Neural cell (in vitro differentiated cells): ENCODE measurements around the gene RPLP2. TPM values are rescaled to one million over a fixed set of nuclear protein-coding genes. Genes with fewer than 3 reads are reported as not detected.

ENCODE experiments used
- H2AFZ ChIP-seq: fragments of 200-600, 300-800 bp; sonication (generic), shearing (Covaris generic); 2 replicates; pipeline ENCODE4 v1.6.0; 2014; ENCODE audit warnings: low read depth, mild to moderate bottlenecking, antibody characterized with exemption, low read length, moderate library complexity
- H3F3A ChIP-seq: fragments of 200-600 bp; shearing (Covaris generic); 2 replicates; pipeline ENCODE4 v1.6.1; 2016; ENCODE audit warnings: mild to moderate bottlenecking, moderate library complexity, mixed read lengths, antibody characterized with exemption, low read length; ENCODE audit not compliant: insufficient read depth, poor library complexity, severe bottlenecking
- H3K27ac ChIP-seq: fragments of 200-600, 300-800 bp; sonication (generic), shearing (Covaris generic); 2 replicates; pipeline ENCODE4 v1.5.1; 2014; ENCODE audit warnings: mild to moderate bottlenecking, low read length, moderate library complexity
- H3K27me3 ChIP-seq: fragments of 300-800, 200-600 bp; sonication (generic), shearing (Covaris generic); 2 replicates; pipeline ENCODE4 v1.6.0; 2014; ENCODE audit warnings: mild to moderate bottlenecking, low read depth, low read length, moderate library complexity; ENCODE audit not compliant: insufficient read depth
- H3K36me3 ChIP-seq: fragments of 300-800, 200-600 bp; sonication (generic), shearing (Covaris generic); 2 replicates; pipeline ENCODE4 v1.5.1; 2014; ENCODE audit warnings: mild to moderate bottlenecking, antibody characterized with exemption, low read length, moderate library complexity; ENCODE audit not compliant: insufficient read depth
- H3K4me2 ChIP-seq: fragments of 300-800, 200-600 bp; sonication (generic), shearing (Covaris generic); 2 replicates; pipeline ENCODE4 v1.6.0; 2014; ENCODE audit warnings: mild to moderate bottlenecking, low read length
- H3K4me3 ChIP-seq: fragments of 300-800, 200-600 bp; sonication (generic), shearing (Covaris generic); 2 replicates; pipeline ENCODE4 v1.5.1; 2014; ENCODE audit warnings: mild to moderate bottlenecking, low read length, moderate library complexity
- H3K79me2 ChIP-seq: fragments of 200-600 bp; shearing (Covaris generic); replicated peaks from 2 replicates; pipeline ENCODE4 v1.6.0; 2014; ENCODE audit warnings: mild to moderate bottlenecking, low read length, moderate library complexity; ENCODE audit not compliant: insufficient read depth
- H3K9ac ChIP-seq: fragments of 300-800, 200-600 bp; sonication (generic), shearing (Covaris generic); 2 replicates; pipeline ENCODE4 v1.6.1; 2016; ENCODE audit warnings: mild to moderate bottlenecking, low read length, mixed read lengths
- H3K9me2 ChIP-seq: fragments of 200-600 bp; shearing (Covaris generic); 2 replicates; pipeline ENCODE4 v1.6.1; 2016; ENCODE audit warnings: mild to moderate bottlenecking, low read length, mixed read lengths; ENCODE audit not compliant: insufficient read depth
- H3K9me3 ChIP-seq: fragments of 200-600, 300-800 bp; sonication (generic), shearing (Covaris generic); 2 replicates; pipeline ENCODE4 v1.6.1; 2016; ENCODE audit warnings: mild to moderate bottlenecking, mixed run types, low read length, moderate library complexity, mixed read lengths
- H4K20me1 ChIP-seq: fragments of 200-600 bp; shearing (Covaris generic); 2 replicates; pipeline ENCODE4 v1.6.1; 2016; ENCODE audit warnings: mild to moderate bottlenecking, mixed run types; ENCODE audit not compliant: insufficient read depth
- EP300 ChIP-seq: fragments of 450-650 bp; conservative IDR thresholded peaks from 2 replicates; pipeline ENCODE4 v1.6.1; 2014; ENCODE audit warnings: antibody characterized with exemption, mild to moderate bottlenecking, moderate library complexity; ENCODE audit not compliant: poor library complexity, severe bottlenecking
- EZH2 ChIP-seq: fragments of 200-600, 300-800 bp; shearing (Covaris generic), sonication (generic); IDR thresholded peaks from 2 replicates; pipeline ENCODE4 v1.6.1; 2014; ENCODE audit warnings: antibody characterized with exemption, low read length, borderline replicate concordance, mild to moderate bottlenecking; ENCODE audit not compliant: insufficient read depth, poor library complexity, severe bottlenecking
- MXI1 ChIP-seq: fragments of 450-650 bp; conservative IDR thresholded peaks from 2 replicates; pipeline ENCODE4 v1.6.1; 2014; ENCODE audit warnings: antibody characterized with exemption, mild to moderate bottlenecking; ENCODE audit not compliant: poor library complexity, severe bottlenecking
- POLR2AphosphoS5 ChIP-seq: IDR thresholded peaks from 2 replicates; pipeline ENCODE4 v1.6.1; 2012
- RAD21 ChIP-seq: fragments of 450-650 bp; conservative IDR thresholded peaks from 2 replicates; pipeline ENCODE4 v1.6.1; 2014; ENCODE audit warnings: antibody characterized with exemption, mild to moderate bottlenecking, moderate library complexity
- REST ChIP-seq: IDR thresholded peaks from 2 replicates; pipeline ENCODE4 v1.6.1; 2012; ENCODE audit warnings: borderline replicate concordance
- SMC3 ChIP-seq: fragments of 450-650 bp; conservative IDR thresholded peaks from 2 replicates; pipeline ENCODE4 v1.6.1; 2014; ENCODE audit warnings: antibody characterized with exemption, mild to moderate bottlenecking, moderate library complexity; ENCODE audit not compliant: poor library complexity
- TAF1 ChIP-seq: IDR thresholded peaks from 2 replicates; pipeline ENCODE4 v1.6.1; 2012; ENCODE audit warnings: low read depth
- polyA plus RNA-seq: library from polyadenylated mRNA; depleted of rRNA; stranded (reverse); fragments of >200 nt; gene quantifications from 2 replicates; pipeline ENCODE4 v1.2.3, GENCODE V29; 2014
- TF ChIP-seq, protein P1 (sequence below): fragments of 450-650 bp; IDR thresholded peaks from 2 replicates; pipeline ENCODE4 v1.5.1; 2014; ENCODE audit warnings: antibody characterized with exemption, mild to moderate bottlenecking, moderate library complexity; ENCODE audit not compliant: poor library complexity, severe bottlenecking

Gene RPLP2
- polyA plus RNA-seq, 1 donor from 2014 or later = 147 TPM

- peaks cover 31% of the 10 kb centered on the region for H3K79me2 ChIP-seq
- H2AFZ ChIP-seq = no peak overlapping the region
- H4K20me1 ChIP-seq = peaks cover 3% of the 10 kb centered on the region
These were observed 33.6 kb upstream of the RPLP2 start for GRCh38 chr11:776263-776560.

DNA sequence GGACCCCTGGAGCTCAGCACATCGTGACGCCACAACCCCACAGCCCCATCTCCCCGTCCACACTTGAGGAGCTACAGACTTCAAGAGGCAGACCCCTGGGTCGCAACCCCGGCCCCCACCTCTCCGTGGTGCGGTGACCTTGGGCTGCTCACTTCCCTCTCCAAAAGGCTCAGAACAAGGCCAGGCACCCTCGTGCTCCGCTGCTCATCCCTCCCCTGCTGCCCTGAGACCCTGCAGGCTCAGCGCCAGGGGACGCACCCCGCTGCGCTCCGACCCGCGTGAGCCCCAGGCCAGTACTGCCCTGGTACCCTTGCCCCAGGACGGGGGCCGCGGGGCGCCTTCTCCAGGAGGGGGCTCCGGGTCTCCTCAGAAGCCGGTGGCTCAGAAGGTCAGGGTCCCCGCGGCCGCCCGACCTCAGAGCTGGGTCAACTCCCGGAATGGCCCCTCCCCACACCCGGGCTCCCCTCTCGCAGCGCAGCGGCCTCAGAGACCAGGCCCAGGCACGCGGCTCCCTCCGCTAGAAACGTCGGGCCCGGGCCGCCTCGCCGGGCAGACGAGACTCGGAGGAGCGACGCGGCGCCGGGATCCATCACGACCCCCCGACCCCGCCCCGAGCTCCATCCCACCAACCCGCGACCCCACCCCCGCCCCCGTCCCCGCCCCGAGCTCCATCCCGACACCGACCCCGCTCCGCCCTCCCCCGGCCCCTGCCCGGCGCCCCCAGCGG lies 33.0 kb upstream of the RPLP2 start:
- no peak for TF ChIP-seq SMC3
- TF ChIP-seq MXI1 = no peak
- Histone ChIP-seq H3K79me2 (peaks cover 31% of the 10 kb centered on the region), H3K9me2 (no peaks in the 10 kb centered on the region), H3K9me3 (no peaks in the 10 kb centered on the region), H3K9ac (peak overlapping the region; percentile 92), H2AFZ (no peak overlapping the region), H3K4me2 (peak overlapping the region; percentile 76), H4K20me1 (peaks cover 3% of the 10 kb centered on the region), H3K4me3 (peak overlapping the region; percentile 96), H3F3A (no peaks in the 10 kb centered on the region), H3K27me3 (no peaks in the 10 kb centered on the region), H3K27ac (peak overlapping the region; percentile 47), H3K36me3 (no peaks in the 10 kb centered on the region)

More at GRCh38 chr11:776263-776560, 33.6 kb upstream of the RPLP2 start:
- Histone ChIP-seq H3K4me2 (peak overlapping the region; percentile 76), H3K9me2 (no peaks in the 10 kb centered on the region), H3K4me3 (peak overlapping the region; percentile 96), H3K27me3 (no peaks in the 10 kb centered on the region), H3K9me3 (no peaks in the 10 kb centered on the region), H3F3A (no peaks in the 10 kb centered on the region), H3K9ac (peak overlapping the region; percentile 92), H3K36me3 (no peaks in the 10 kb centered on the region), H3K27ac (no peak overlapping the region)
- TF ChIP-seq SMC3 (no peak), POLR2AphosphoS5 (no peak), EZH2 (no peak), TAF1 (no peak), RAD21 (no peak), MXI1 (no peak), EP300 (no peak), REST (no peak)
- TF ChIP-seq, protein P1, sequence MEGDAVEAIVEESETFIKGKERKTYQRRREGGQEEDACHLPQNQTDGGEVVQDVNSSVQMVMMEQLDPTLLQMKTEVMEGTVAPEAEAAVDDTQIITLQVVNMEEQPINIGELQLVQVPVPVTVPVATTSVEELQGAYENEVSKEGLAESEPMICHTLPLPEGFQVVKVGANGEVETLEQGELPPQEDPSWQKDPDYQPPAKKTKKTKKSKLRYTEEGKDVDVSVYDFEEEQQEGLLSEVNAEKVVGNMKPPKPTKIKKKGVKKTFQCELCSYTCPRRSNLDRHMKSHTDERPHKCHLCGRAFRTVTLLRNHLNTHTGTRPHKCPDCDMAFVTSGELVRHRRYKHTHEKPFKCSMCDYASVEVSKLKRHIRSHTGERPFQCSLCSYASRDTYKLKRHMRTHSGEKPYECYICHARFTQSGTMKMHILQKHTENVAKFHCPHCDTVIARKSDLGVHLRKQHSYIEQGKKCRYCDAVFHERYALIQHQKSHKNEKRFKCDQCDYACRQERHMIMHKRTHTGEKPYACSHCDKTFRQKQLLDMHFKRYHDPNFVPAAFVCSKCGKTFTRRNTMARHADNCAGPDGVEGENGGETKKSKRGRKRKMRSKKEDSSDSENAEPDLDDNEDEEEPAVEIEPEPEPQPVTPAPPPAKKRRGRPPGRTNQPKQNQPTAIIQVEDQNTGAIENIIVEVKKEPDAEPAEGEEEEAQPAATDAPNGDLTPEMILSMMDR = no peak
